Measurements from ENCODE around the gene KSR2.

Gene KSR2

GRCh38 chr12:117594481-117594880 lies 374.3 kb downstream of the KSR2 start:
- DNase-seq (ENCODE audit: insufficient read length) (no peak), FAIRE-seq (no peak)
- TF ChIP-seq POLR2A (IDR thresholded peaks at IDR 0.05; ENCODE audit: low read depth, low read length) = no peak
- TF ChIP-seq TAF1 (IDR thresholded peaks at IDR 0.05; ENCODE audit: borderline replicate concordance, low read depth, low read length) = no peak

- no peak for FAIRE-seq
Observed at GRCh38 chr12:117593815-117594400, 374.9 kb downstream of the KSR2 start.

GRCh38 chr12:117592588-117593305 lies 376.0 kb downstream of the KSR2 start:
- DNase-seq (ENCODE audit: insufficient read length) = no peak
- no peak for FAIRE-seq
- no peak for TF ChIP-seq POLR2AphosphoS5 (IDR thresholded peaks at IDR 0.05; ENCODE audit: low read depth, low read length)
- TF ChIP-seq TAF1 (IDR thresholded peaks at IDR 0.05; ENCODE audit: borderline replicate concordance, low read depth, low read length) = no peak
- no peak for TF ChIP-seq POLR2A (IDR thresholded peaks at IDR 0.05; ENCODE audit: low read depth, low read length)

More at GRCh38 chr12:117593815-117594400, 374.9 kb downstream of the KSR2 start:
- TF ChIP-seq POLR2AphosphoS5 (IDR thresholded peaks at IDR 0.05; ENCODE audit: low read depth, low read length) (no peak), TAF1 (IDR thresholded peaks at IDR 0.05; ENCODE audit: borderline replicate concordance, low read depth, low read length) (no peak), POLR2A (IDR thresholded peaks at IDR 0.05; ENCODE audit: low read depth, low read length) (no peak)
- no peak for DNase-seq (ENCODE audit: insufficient read length)

- TF ChIP-seq POLR2A (IDR thresholded peaks at IDR 0.05; ENCODE audit: low read depth, low read length) = no peak
- TF ChIP-seq TAF1 (IDR thresholded peaks at IDR 0.05; ENCODE audit: borderline replicate concordance, low read depth, low read length) = no peak
- no peak for TF ChIP-seq POLR2AphosphoS5 (IDR thresholded peaks at IDR 0.05; ENCODE audit: low read depth, low read length)
- FAIRE-seq = no peak
- DNase-seq (ENCODE audit: insufficient read length) = no peak
Observed at GRCh38 chr12:117590999-117591398, 377.8 kb downstream of the KSR2 start.

GRCh38 chr12:117590386-117590785 lies 378.4 kb downstream of the KSR2 start:
- no peak for FAIRE-seq
- TF ChIP-seq POLR2AphosphoS5 (IDR thresholded peaks at IDR 0.05; ENCODE audit: low read depth, low read length) (no peak), POLR2A (IDR thresholded peaks at IDR 0.05; ENCODE audit: low read depth, low read length) (no peak), TAF1 (IDR thresholded peaks at IDR 0.05; ENCODE audit: borderline replicate concordance, low read depth, low read length) (no peak)
- DNase-seq (ENCODE audit: insufficient read length) = no peak

GRCh38 chr12:117589021-117589420 lies 379.8 kb downstream of the KSR2 start:
- DNase-seq (ENCODE audit: insufficient read length) (no peak), FAIRE-seq (no peak)
- TF ChIP-seq POLR2A (IDR thresholded peaks at IDR 0.05; ENCODE audit: low read depth, low read length) (no peak), TAF1 (IDR thresholded peaks at IDR 0.05; ENCODE audit: borderline replicate concordance, low read depth, low read length) (no peak), POLR2AphosphoS5 (IDR thresholded peaks at IDR 0.05; ENCODE audit: low read depth, low read length) (no peak)

- FAIRE-seq = peak; percentile 9
- TF ChIP-seq TAF1 (IDR thresholded peaks at IDR 0.05; ENCODE audit: borderline replicate concordance, low read depth, low read length) (no peak), POLR2AphosphoS5 (IDR thresholded peaks at IDR 0.05; ENCODE audit: low read depth, low read length) (no peak), POLR2A (IDR thresholded peaks at IDR 0.05; ENCODE audit: low read depth, low read length) (no peak)
Observed at GRCh38 chr12:117587631-117588287, 381.0 kb downstream of the KSR2 start.

GRCh38 chr12:117583677-117584225 lies 385.0 kb downstream of the KSR2 start:
- no peak for TF ChIP-seq POLR2AphosphoS5 (IDR thresholded peaks at IDR 0.05; ENCODE audit: low read depth, low read length)
- no peak for TF ChIP-seq TAF1 (IDR thresholded peaks at IDR 0.05; ENCODE audit: borderline replicate concordance, low read depth, low read length)
- TF ChIP-seq POLR2A (IDR thresholded peaks at IDR 0.05; ENCODE audit: low read depth, low read length) = no peak
- DNase-seq (ENCODE audit: insufficient read length) (no peak), FAIRE-seq (no peak)

More at GRCh38 chr12:117587631-117588287, 381.0 kb downstream of the KSR2 start:
- DNase-seq (ENCODE audit: insufficient read length) = peak; percentile 29

- FAIRE-seq (no peak), DNase-seq (ENCODE audit: insufficient read length) (no peak)
- TF ChIP-seq POLR2A (IDR thresholded peaks at IDR 0.05; ENCODE audit: low read depth, low read length) (no peak), POLR2AphosphoS5 (IDR thresholded peaks at IDR 0.05; ENCODE audit: low read depth, low read length) (no peak), TAF1 (IDR thresholded peaks at IDR 0.05; ENCODE audit: borderline replicate concordance, low read depth, low read length) (no peak)
Observed at GRCh38 chr12:117583092-117583491, 385.7 kb downstream of the KSR2 start.

GRCh38 chr12:117582135-117582784 lies 386.5 kb downstream of the KSR2 start:
- FAIRE-seq (no peak), DNase-seq (ENCODE audit: insufficient read length) (no peak)
- no peak for TF ChIP-seq POLR2A (IDR thresholded peaks at IDR 0.05; ENCODE audit: low read depth, low read length)
- TF ChIP-seq TAF1 (IDR thresholded peaks at IDR 0.05; ENCODE audit: borderline replicate concordance, low read depth, low read length) = no peak
- no peak for TF ChIP-seq POLR2AphosphoS5 (IDR thresholded peaks at IDR 0.05; ENCODE audit: low read depth, low read length)

- no peak for TF ChIP-seq TAF1 (IDR thresholded peaks at IDR 0.05; ENCODE audit: borderline replicate concordance, low read depth, low read length)
- TF ChIP-seq POLR2A (IDR thresholded peaks at IDR 0.05; ENCODE audit: low read depth, low read length) = no peak
- TF ChIP-seq POLR2AphosphoS5 (IDR thresholded peaks at IDR 0.05; ENCODE audit: low read depth, low read length) = no peak
- DNase-seq (ENCODE audit: insufficient read length) (peak; percentile 18), FAIRE-seq (no peak)
Observed at GRCh38 chr12:117580718-117581062, 388.1 kb downstream of the KSR2 start.

Measured in GM12892 (cell line).